HK-2 (cell line): Measurements from ENCODE around the gene KPNB1.

Experiments
- DNase-seq: peaks from one replicate; pipeline ENCODE4 v3.0.0-alpha.2; 2018; ENCODE audit not compliant: unreplicated experiment

KPNB1 gene

GRCh38 chr17:47696717-47697642, 47.3 kb downstream of the KPNB1 start:
- DNase-seq = no peak

- DNase-seq = no peak
Measured at GRCh38 chr17:47697906-47698711, 48.4 kb downstream of the KPNB1 start.

GRCh38 chr17:47698749-47699535, 49.2 kb downstream of the KPNB1 start:
- DNase-seq = peak; percentile 77

GRCh38 chr17:47699536-47699840, 49.8 kb downstream of the KPNB1 start:
- DNase-seq = no peak

- DNase-seq = no peak
Measured at GRCh38 chr17:47700471-47701449, 51.0 kb downstream of the KPNB1 start.

GRCh38 chr17:47701608-47702007, 51.9 kb downstream of the KPNB1 start:
- no peak for DNase-seq

- no peak for DNase-seq
Measured at GRCh38 chr17:47702391-47702995, 52.8 kb downstream of the KPNB1 start.

GRCh38 chr17:47703191-47703591, 53.5 kb downstream of the KPNB1 start:
- no peak for DNase-seq

GRCh38 chr17:47703671-47704070, 54.0 kb downstream of the KPNB1 start:
- DNase-seq = no peak

GRCh38 chr17:47704116-47704515, 54.4 kb downstream of the KPNB1 start:
- no peak for DNase-seq

- DNase-seq = no peak
Measured at GRCh38 chr17:47704736-47705135, 55.0 kb downstream of the KPNB1 start.

- no peak for DNase-seq
Measured at GRCh38 chr17:47705536-47706530, 56.1 kb downstream of the KPNB1 start.

GRCh38 chr17:47707056-47707804, 57.5 kb downstream of the KPNB1 start:
- DNase-seq = no peak

- no peak for DNase-seq
Measured at GRCh38 chr17:47707884-47708283, 58.2 kb downstream of the KPNB1 start.

GRCh38 chr17:47708312-47708863, 58.7 kb downstream of the KPNB1 start:
- no peak for DNase-seq

GRCh38 chr17:47708864-47709541, 59.3 kb downstream of the KPNB1 start:
- no peak for DNase-seq

- DNase-seq = no peak
Measured at GRCh38 chr17:47709594-47709993, 59.9 kb downstream of the KPNB1 start.
